NCI-H345 (cell line): ENCODE results near the gene CLK1.

ENCODE experiments used
- DNase-seq: peaks from one replicate; lab custom pipeline; 2025; lab: John Stamatoyannopoulos, UW

Gene CLK1

DNA sequence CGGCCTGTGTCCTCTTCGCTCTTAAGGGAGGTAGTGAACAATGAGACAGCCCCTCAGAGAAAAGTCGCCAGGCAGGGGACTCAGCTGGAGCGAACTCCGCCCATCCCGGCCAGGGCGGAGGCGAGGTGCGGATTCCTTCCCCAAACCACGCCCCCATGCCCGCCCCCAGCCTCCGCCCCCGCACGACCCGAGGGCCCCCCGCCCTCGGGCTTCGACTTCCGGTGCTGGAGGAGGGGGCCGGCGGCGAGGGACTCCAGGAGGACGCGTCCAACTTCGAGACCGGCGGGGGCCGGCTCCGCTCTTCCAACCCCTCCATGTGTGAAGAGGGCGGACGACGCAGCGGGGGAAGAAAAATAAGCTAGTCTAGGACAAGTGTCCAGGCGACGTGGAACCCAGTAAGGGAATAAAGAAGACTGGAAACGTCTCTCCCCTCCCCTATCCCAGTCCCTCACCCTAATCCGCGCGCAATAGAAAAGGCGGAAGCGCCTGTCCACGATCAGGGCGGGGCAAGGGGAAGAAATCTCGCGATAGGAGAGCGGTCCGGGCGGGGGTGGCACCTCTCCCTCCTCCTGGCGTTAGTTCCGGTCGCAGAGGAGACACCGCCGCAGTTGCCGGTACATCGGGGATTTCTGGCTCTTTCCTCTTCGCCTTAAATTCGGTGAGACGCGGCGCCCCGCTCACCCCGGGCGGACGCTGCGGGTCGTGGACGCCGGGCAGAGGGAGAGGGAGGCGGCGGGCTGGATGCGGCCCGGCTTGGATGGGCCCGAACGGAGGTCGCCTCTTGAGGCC is 52.9 kb downstream of the CLK1 start, which contains the start of gene BZW1:
TSS of gene BZW1 (plus strand) at position 578 of the 789 bp plus-strand sequence. CDS start 1,308 bp downstream, outside the sequence.
- peak; percentile 97 for DNase-seq

- no peak for DNase-seq
Measured at GRCh38 chr2:200810998-200811332, 53.5 kb downstream of the CLK1 start.

GRCh38 chr2:200810252-200810997 is 54.0 kb downstream of the CLK1 start:
- no peak for DNase-seq

DNA sequence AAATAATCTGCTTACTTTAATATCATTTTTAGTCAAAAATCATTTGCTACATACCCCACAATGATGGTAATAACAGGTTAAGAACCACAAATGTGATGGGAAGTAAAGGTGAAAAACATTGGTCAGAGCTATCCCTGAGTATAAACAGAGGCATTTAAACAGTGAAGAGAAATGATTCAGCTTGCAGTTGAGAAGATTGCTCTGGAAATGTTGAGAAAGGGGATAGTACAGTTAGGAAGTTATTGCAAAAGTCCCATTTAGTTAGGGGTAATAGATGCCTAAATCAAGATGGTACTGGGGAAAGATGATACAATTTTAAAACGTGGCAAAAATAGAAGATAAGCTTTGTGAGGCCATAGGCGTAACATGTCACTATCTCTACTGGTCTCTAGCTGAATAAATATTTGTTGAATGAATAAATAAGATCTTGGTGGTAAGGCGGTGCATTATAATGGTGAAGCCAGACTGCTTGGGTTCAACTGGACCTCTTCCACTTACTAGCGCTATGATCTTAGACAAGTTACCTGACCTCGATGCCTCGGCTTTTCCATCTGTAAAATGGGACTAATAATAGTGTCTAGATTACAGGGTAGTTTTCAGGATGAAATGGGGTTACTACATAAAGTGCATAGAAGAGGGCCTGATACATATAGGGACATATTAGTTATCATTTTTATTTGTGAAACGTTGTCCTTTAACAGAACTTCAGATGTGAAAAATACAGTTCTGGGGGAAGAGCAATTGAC is 54.8 kb downstream of the CLK1 start:
- DNase-seq, result no peak
